ENCODE results near the gene PHLDB2.

- TF ChIP-seq, protein P1, sequence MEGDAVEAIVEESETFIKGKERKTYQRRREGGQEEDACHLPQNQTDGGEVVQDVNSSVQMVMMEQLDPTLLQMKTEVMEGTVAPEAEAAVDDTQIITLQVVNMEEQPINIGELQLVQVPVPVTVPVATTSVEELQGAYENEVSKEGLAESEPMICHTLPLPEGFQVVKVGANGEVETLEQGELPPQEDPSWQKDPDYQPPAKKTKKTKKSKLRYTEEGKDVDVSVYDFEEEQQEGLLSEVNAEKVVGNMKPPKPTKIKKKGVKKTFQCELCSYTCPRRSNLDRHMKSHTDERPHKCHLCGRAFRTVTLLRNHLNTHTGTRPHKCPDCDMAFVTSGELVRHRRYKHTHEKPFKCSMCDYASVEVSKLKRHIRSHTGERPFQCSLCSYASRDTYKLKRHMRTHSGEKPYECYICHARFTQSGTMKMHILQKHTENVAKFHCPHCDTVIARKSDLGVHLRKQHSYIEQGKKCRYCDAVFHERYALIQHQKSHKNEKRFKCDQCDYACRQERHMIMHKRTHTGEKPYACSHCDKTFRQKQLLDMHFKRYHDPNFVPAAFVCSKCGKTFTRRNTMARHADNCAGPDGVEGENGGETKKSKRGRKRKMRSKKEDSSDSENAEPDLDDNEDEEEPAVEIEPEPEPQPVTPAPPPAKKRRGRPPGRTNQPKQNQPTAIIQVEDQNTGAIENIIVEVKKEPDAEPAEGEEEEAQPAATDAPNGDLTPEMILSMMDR (IDR thresholded peaks at IDR 0.05) = no peak
- TF ChIP-seq POLR2AphosphoS5 (IDR thresholded peaks at IDR 0.05) = no peak
These were observed 95.3 kb downstream of the PHLDB2 start for GRCh38 chr3:111954228-111954990.

All from breast epithelium (tissue), 3 donors.